Muscle of arm (tissue), 12 donors: ENCODE results near the gene FAM200B. TPM values are rescaled to one million over a fixed set of nuclear protein-coding genes. Genes with fewer than 3 reads are reported as not detected.

ENCODE experiments used
- DNase-seq: peaks from one replicate; pipeline ENCODE4 v3.0.0-alpha.2; 2013
- polyA plus RNA-seq, 12 donors: library from polyadenylated mRNA; unstranded; fragments of 120-200 nt; gene quantifications; one replicate each; pipeline ENCODE4 v1.2.1, GENCODE V29; 2013; ENCODE audit not compliant: insufficient read length in 12 of 12

The FAM200B gene
- polyA plus RNA-seq, 12 donors, result 25.2 to 51.9 (median 35.5) TPM; not detected in 1

- no peak for DNase-seq
These were observed 21.7 kb upstream of the FAM200B start for GRCh38 chr4:15659768-15660570.

GRCh38 chr4:15665753-15666365 is 15.8 kb upstream of the FAM200B start:
- DNase-seq, result no peak

GRCh38 chr4:15667006-15667405 is 14.6 kb upstream of the FAM200B start:
- no peak for DNase-seq

GRCh38 chr4:15668566-15669435 is 12.8 kb upstream of the FAM200B start:
- DNase-seq, result no peak

GRCh38 chr4:15670576-15670975 is 11.1 kb upstream of the FAM200B start:
- DNase-seq, result no peak

- DNase-seq, result no peak
These were observed 9.5 kb upstream of the FAM200B start for GRCh38 chr4:15672101-15672500.

- no peak for DNase-seq
These were observed 8.3 kb upstream of the FAM200B start for GRCh38 chr4:15673337-15673736.

GRCh38 chr4:15674046-15674445 is 7.6 kb upstream of the FAM200B start:
- DNase-seq, result no peak

GRCh38 chr4:15674926-15675325 is 6.7 kb upstream of the FAM200B start:
- no peak for DNase-seq

GRCh38 chr4:15675356-15675755 is 6.3 kb upstream of the FAM200B start:
- DNase-seq, result no peak

- DNase-seq, result no peak
These were observed 5.6 kb upstream of the FAM200B start for GRCh38 chr4:15676039-15676438.

GRCh38 chr4:15676899-15677298 is 4.7 kb upstream of the FAM200B start:
- DNase-seq, result no peak

- no peak for DNase-seq
These were observed 4.1 kb upstream of the FAM200B start for GRCh38 chr4:15677507-15677988.

GRCh38 chr4:15681067-15681371 is 608 bp upstream of the FAM200B start:
- DNase-seq, result no peak

- no peak for DNase-seq
These were observed 865 bp downstream of the FAM200B start for GRCh38 chr4:15682242-15683142.

GRCh38 chr4:15683143-15683495 is 1.5 kb downstream of the FAM200B start:
- no peak for DNase-seq

GRCh38 chr4:15684498-15684897 is 2.9 kb downstream of the FAM200B start:
- no peak for DNase-seq

GRCh38 chr4:15688051-15688450 is 6.4 kb downstream of the FAM200B start:
- DNase-seq, result no peak

- DNase-seq, result no peak
These were observed 7.9 kb downstream of the FAM200B start for GRCh38 chr4:15689540-15689939.

GRCh38 chr4:15690020-15690809 is 8.6 kb downstream of the FAM200B start:
- peak; percentile 25 for DNase-seq
